Transverse colon (tissue), 4 donors: Measurements from ENCODE around the gene KRT85.

Source experiments
- CTCF ChIP-seq, 5 experiments: fragments of 200-600 bp in 3 of 5; fragments of 450-650 bp in 2 of 5; sonication (generic) in 3 of 5; IDR thresholded peaks; 1 replicate in 2 of 5; 2 replicates in 3 of 5; pipeline ENCODE4 v1.5.1; 2016 to 2017; ENCODE audit warnings: antibody characterized with exemption in 5 of 5, inconsistent platforms in 3 of 5, mild to moderate bottlenecking in 2 of 5, moderate library complexity in 1 of 5
- POLR2A ChIP-seq: fragments of 450-650 bp; IDR thresholded peaks from one replicate; pipeline ENCODE4 v1.6.1; 2016; ENCODE audit warnings: antibody characterized with exemption, mild to moderate bottlenecking, moderate library complexity
- POLR2AphosphoS5 ChIP-seq, 3 donors: sonication (generic); formaldehyde crosslinking; IDR thresholded peaks; one replicate each; pipeline ENCODE4 v1.6.1; 2016; ENCODE audit warnings: antibody characterized with exemption in 3 of 3

- TF ChIP-seq POLR2AphosphoS5 (IDR thresholded peaks at IDR 0.05) (no peak), CTCF (IDR thresholded peaks at IDR 0.05) (no peak), POLR2A (no peak)
These were observed 30.9 kb upstream of the KRT85 start for GRCh38 chr12:52398176-52398575.
